GM18517 (cell line): ENCODE measurements around the gene PLCXD3.

ENCODE experiments used
- ATAC-seq: cut with Tn5 transposase; IDR thresholded peaks from one replicate; pipeline ENCODE4 v1.9.1; 2021; ENCODE audit warnings: mild to moderate bottlenecking, moderate library complexity; ENCODE audit not compliant: unreplicated experiment

Gene PLCXD3, protein sequence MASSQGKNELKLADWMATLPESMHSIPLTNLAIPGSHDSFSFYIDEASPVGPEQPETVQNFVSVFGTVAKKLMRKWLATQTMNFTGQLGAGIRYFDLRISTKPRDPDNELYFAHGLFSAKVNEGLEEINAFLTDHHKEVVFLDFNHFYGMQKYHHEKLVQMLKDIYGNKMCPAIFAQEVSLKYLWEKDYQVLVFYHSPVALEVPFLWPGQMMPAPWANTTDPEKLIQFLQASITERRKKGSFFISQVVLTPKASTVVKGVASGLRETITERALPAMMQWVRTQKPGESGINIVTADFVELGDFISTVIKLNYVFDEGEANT

DNA sequence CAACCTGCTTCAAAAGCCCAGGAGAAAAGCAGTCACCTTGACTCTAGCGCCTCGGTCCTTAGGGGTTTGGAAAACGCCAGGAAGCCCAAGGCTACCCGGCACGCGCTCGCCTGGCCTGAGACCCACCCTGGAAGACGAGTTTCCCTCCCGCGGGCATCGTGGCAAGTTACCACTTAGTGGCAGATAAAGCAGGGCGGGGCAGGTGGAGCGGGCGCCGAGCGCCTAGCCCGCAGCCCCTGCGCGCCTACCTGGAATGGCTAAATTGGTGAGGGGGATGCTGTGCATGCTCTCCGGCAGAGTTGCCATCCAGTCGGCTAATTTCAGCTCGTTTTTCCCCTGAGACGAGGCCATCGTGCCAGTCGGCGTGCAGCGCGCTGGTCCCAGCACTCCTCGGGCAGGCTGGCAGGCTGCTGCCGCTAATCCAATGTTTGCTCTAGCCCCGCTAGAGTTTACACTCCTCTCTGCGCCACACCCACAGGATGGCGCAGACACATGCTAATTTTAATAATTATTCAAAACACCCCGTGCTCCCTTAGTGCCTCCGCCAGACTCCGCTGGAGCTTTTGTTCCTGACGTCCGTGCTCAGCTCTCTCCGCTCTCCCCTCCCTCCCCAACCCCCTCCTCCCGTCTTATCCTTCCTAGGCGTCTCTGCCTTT is at the start of gene PLCXD3:
PLCXD3 (minus strand) TSS at position 426 of the 656 bp plus-strand sequence; CDS start at position 351, 75 bp downstream.
- no peak for ATAC-seq

GRCh38 chr5:41559184-41559583 is 48.8 kb upstream of the PLCXD3 start:
- ATAC-seq, result no peak

GRCh38 chr5:41558295-41558694 is 47.9 kb upstream of the PLCXD3 start:
- no peak for ATAC-seq

DNA sequence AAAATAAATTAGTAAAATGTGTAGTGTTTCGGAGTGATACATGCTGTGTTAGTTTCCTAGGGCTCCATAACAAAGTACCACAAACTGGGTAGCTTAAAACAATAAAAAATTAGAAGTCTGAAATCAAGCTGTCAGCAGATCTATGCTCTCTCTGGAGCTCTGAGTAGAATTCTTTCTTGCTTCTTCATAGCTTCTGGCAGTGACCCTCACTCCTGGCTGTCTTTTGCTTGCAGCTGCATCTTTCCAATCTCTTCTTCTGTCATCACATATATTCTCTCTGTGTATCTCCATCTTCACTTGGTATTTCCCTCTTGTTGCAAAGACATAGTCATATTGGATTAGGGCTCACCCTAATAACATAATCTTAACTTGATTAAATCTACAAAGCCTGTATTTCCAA is 37.6 kb upstream of the PLCXD3 start:
- no peak for ATAC-seq

DNA sequence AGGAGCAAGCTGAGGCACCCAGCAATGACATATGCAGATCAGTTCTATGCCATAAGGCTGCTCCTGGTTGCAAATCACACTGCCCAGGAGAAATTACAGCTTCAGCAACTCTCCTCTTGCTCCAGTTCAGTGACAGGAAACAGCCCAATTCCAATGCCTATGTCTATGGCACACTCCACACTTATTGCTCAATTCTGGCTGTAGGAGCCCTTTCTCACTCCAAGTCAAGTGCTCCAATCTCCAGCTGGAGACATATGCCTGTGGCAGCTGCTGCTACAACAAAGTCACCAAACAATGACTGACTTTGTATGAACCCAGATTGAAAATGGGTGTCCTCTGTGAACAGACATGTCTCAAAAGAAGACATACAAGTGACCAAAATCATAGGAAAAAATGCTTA is 31.8 kb upstream of the PLCXD3 start:
- ATAC-seq, result no peak

- ATAC-seq, result no peak
Measured at GRCh38 chr5:41539454-41539853, 29.1 kb upstream of the PLCXD3 start.

DNA sequence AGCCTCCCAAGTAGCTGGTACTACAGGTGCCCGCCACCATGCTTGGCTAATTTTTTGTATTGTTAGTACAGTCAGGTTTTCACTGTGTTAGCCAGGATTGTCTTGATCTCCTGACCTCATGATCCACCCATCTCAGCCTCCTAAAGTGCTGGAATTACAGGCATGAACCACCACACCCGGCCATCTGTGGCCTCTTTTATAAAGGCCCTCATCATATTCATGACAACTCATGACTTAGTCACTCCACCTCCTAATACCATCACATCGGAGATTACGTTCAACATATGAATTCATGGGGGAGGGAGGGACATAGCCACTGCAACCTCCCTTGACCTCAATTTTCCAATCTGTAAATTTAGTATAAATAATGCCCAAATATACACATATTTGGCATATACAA is 27.2 kb upstream of the PLCXD3 start:
- no peak for ATAC-seq

DNA sequence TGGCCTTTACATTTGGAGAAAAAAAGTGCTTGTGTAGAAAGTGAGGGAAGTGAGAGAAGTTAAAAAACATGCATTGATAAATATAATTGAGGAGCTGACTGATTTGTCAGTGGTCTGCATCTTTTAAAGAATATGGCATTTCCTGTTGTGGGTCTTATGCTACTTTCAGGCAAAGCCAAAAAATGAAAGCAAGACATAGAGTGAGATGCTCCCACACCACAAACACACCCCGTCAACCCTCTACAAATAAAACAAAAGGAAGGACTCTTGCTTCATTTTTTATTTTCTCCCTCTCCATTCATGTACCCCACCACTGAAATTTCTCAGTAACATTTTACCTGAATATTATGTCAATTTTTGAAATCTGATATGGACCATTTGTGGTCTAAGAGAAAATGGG is 22.1 kb upstream of the PLCXD3 start:
- ATAC-seq, result no peak

GRCh38 chr5:41527201-41527779 is 16.9 kb upstream of the PLCXD3 start:
- no peak for ATAC-seq

GRCh38 chr5:41526699-41527098 is 16.3 kb upstream of the PLCXD3 start:
- no peak for ATAC-seq

DNA sequence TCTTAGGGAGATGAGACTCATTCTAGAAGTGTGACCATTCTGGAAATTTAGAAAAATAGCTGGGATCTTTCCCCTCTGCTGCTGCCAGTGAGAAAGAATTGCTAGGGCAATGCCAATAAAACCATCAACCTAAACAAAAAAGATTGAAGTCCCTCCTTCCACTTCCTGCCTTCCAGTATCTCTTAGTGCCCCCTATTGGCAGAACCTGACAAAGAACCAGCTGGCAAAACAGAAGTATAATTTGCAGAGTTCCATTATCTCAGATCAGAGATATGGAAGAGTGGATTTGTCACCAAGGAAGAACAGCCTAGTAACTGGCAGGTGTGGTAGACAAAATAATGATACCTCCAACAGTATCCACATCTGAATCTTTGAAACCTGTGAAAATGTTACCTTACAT is 13.8 kb upstream of the PLCXD3 start:
- ATAC-seq, result no peak

GRCh38 chr5:41522193-41522786 is 11.9 kb upstream of the PLCXD3 start:
- ATAC-seq, result no peak

- ATAC-seq, result no peak
Measured at GRCh38 chr5:41519801-41520200, 9.4 kb upstream of the PLCXD3 start.

- ATAC-seq, result no peak
Measured at GRCh38 chr5:41517909-41518308, 7.5 kb upstream of the PLCXD3 start.

DNA sequence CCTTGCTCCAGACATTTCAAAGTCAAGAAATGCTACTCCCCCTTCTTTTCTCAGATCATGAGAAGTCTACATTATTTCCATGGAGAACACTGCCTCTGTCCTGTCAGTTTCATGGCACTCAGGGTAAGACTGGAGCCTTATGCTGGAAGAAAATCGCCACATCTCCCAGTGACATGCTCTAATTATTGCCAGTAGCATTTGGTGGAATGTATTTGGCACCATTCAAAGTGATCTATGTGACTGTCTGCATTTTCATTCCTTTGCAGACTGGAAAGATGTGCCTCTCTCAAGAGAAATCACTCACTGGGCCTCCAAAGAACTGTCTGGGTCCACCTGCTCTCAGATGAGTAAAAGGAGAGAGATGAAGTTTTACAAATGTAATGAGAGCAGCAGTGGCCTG is 840 bp upstream of the PLCXD3 start:
- no peak for ATAC-seq

GRCh38 chr5:41509399-41510175 is 814 bp downstream of the PLCXD3 start:
- ATAC-seq, result no peak

DNA sequence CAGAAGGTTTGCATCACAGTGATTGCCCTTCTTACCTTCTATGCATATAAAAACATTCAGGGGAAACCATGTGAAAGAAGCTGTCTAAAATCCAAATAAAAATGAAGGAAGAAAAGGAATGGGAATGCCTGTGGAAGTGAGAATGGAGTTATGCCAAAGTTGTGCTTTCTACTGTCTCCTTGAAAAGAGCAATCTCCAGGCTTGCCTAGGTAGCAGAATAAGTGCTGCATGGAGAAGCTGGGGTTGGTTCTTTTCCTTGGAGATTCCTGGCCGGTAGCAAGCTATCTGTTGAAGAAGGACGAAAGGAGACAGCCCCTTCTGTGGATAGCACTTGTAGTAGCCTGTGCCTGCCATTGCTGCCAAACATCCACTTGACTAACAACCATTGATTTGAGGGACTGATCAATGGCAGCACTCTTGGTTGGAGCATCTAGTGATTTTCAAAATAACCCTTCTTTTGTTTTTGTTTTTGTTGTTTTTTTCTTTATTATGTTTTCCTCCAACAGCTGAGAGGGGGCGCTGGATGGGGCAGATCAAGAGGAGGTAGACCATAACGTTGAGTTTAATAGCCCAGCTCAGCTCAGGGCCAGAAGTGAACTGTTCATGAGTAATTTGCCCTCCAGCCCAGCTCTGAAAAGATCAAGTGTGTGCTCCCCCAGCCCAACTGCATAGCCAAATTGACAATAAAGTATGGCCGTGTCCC is 1.6 kb downstream of the PLCXD3 start:
- ATAC-seq, result no peak

GRCh38 chr5:41508186-41508585 is 2.2 kb downstream of the PLCXD3 start:
- no peak for ATAC-seq

DNA sequence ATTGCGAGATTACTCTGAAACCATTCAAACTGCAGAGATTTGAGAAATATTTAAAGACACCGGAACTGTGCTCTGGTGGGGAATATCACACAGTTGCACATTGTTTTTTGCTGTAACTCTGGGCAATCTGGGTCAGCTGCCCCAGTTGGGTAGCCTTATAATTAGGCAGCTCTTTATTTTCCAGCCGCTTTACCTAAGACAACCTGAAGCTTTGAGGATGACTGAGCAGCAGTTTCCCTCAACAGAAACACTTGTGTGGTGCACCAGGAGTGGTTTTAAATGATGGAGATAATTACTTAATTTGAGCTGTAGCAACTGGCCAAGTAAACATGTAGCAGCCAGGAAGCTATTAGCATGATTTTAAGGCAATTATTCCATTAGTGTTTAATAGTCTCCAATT is 2.9 kb downstream of the PLCXD3 start:
- ATAC-seq, result no peak

DNA sequence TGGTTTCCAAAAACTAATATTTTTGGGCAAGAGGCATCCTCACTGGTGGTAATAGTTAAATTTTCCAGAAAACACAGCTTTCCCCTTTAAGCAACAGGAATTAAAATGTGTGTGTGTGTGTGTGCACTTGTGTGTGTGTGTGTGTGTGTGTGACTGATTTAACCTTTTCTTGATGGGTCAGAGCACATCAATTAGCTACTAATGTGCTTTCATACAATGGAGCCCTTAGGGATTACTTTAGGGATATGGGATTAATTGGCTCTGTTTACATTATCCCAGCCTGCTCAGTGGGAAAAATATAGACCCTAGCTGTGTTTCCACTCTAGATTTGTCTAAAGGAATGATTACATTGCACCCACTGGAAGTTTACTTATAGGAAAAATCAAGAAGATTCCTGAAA is 6.5 kb downstream of the PLCXD3 start:
- ATAC-seq, result no peak

- ATAC-seq, result no peak
Measured at GRCh38 chr5:41503310-41503709, 7.1 kb downstream of the PLCXD3 start.
